Right renal pelvis (tissue), 4 donors: ENCODE results near the gene CCDC141. TPM values are rescaled to one million over a fixed set of nuclear protein-coding genes. Genes with fewer than 3 reads are reported as not detected.
A peak's percentile ranks its signal among the peaks of the same experiment; 100 is the strongest.

Experiments
- DNase-seq, 4 donors: peaks; one replicate each; pipeline ENCODE4 v3.0.0-alpha.2; 2013; ENCODE audit warnings: low read depth in 4 of 4, low spot score in 3 of 4, missing footprints in 1 of 4
- polyA plus RNA-seq, 4 donors: library from polyadenylated mRNA; unstranded; fragments of 120-200 nt; gene quantifications; one replicate each; pipeline ENCODE4 v1.2.1, GENCODE V29; 2013; ENCODE audit not compliant: insufficient read length in 4 of 4

Gene CCDC141
- polyA plus RNA-seq, 4 donors = 0.13 to 0.21 (median 0.15) TPM

DNA sequence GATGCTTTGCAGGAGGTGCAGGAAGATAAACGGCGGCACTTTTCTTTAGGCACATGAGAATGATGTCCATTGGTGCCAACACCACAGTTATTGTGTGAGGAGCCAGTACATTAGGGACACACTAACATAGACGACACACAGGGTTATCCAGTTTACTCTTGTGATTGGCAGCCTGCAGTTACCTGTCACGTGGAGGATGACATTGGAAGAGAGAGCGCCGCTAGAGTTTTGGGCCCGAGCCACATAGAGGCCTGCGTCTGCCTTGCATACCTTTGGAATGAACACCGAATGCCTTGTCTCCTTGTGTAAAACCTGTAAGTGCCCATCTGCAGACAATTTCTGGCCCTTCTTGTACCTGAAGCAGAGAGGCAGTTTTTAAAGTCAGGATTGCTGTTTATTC lies 215.9 kb downstream of the CCDC141 start:
- no peak for DNase-seq

GRCh38 chr2:178833382-178833781 lies 216.6 kb downstream of the CCDC141 start:
- DNase-seq = no peak

DNA sequence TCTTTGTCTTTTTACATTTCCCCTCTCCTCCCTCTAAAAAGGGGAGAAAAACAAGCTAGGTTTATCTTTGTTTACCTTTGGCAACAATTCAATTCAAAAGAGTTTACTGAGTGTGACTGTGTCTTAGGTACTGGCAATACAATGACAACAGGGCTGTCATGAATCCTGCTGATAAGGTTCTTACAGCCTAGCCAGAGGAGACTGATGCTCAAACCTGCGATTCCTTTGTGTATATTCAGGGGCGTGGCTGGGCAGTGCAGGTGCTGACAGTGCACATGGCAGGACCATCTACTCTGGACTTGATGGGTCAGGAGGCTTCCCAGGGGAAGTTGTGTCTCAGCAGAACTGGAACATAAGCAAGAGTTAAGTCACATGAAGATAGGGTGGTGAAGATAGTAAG lies 219.5 kb downstream of the CCDC141 start:
- DNase-seq = no peak

DNA sequence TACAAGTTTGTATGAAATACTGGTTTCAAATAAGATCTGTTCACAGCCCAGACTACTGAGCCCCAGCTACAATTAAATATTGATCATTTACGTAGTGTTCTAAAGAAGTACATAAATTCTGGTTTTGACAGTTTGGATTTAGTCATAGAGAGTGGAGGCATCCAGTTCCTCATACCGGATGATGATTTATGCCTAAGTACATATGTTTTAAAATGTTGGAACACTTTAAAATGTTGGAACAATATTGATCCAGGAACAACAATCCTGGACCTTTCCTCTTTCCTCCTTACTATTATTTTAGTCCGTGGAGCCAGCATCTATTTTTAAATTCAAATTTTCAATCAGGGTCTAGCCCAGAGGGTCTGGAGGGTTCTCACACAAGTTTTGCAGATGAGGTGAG lies 220.0 kb downstream of the CCDC141 start:
- DNase-seq = no peak

DNA sequence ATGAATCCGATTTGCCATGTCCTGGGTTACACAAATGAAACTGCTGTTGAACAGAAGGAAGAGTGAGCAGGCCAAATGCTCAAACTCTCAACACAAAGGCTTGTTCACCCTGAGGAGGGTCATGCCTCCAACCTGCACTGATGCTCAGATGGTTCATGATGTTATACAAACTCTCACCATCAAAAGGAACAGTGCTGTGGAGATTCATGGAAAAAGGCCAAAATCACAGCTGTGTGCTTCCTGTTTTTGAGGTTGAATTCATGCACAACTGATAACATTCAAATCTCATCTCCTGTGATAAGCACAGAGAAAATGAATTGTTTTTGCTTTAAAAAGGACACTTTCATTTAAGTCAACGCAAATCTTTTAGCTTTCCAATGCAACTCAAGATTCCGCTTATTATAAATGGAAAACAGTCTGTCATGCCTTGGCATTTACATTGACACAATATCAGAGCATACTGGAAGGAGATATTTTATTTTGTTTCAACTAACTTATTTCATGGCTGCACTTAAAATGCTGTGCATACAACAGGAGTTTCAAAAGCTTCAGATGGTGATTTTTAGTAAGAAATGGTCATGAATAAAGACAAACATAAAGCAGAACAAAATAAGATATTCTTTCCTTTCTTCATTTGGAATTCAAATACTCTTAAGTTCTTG lies 220.5 kb downstream of the CCDC141 start:
- peak in 2 of 4 donors; percentile 1 to 2 for DNase-seq

- no peak for DNase-seq
Measured at GRCh38 chr2:178828486-178828881, 221.5 kb downstream of the CCDC141 start.

- DNase-seq = no peak
Measured at GRCh38 chr2:178827739-178828485, 222.0 kb downstream of the CCDC141 start.

DNA sequence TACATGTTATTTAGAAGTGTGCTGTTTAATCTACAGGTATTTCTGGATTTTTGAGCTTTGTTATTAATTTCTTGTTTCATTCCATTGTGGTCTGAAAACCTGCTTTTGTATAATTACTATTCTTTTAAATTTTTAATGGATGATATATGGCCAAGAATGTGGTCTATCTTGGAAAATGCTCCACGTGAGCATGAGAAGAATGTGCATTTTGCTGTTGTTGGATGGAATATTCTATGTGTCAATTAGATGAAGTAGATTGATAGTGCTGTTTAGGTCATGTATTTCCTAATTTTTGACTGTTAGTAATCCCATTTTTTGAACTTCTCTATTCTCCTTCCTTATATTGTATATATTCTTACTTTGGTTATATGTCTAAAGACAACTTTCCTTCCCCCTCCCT lies 222.8 kb downstream of the CCDC141 start:
- DNase-seq = no peak

DNA sequence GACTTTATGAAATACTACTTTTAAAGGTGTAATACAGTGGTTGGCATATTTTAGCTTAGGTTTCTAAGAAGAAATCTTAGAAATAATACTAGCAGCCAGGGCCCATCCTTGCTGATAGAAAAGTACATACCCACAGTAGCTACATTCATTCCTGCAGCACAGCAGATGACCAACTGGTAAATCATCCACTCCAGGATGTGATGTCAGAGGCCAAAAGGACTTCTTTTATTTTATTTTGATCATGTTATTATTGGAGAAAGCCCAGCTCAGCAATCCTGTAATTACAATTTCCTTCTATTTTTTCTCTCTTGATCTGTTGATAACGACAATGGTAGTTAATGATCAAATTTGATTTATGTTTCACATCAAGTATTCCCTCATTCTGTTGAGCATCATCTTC lies 224.8 kb downstream of the CCDC141 start:
- DNase-seq = no peak

GRCh38 chr2:178824181-178824580 lies 225.8 kb downstream of the CCDC141 start:
- DNase-seq = no peak

GRCh38 chr2:178819992-178820391 lies 229.9 kb downstream of the CCDC141 start:
- no peak for DNase-seq

GRCh38 chr2:178819147-178819875 lies 230.6 kb downstream of the CCDC141 start:
- no peak for DNase-seq

DNA sequence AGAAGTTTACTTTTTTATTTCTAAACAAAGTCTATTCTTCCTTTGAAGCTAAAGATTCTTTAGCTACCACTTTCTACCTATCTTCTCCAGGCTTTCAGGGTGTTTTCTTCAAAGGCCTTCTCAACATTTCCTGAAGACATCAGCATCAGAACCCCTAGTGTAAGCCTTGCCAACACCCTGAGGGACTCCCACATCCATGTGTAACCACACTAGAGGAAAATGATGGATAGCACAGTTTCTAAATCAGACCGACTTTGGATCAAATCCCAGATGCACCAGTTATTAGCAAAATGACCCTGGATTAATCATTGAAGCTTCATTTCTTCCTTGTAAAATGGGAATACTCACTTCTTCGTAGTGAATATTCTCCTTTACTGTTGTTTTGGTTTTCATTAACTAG lies 238.0 kb downstream of the CCDC141 start:
- DNase-seq = no peak

DNA sequence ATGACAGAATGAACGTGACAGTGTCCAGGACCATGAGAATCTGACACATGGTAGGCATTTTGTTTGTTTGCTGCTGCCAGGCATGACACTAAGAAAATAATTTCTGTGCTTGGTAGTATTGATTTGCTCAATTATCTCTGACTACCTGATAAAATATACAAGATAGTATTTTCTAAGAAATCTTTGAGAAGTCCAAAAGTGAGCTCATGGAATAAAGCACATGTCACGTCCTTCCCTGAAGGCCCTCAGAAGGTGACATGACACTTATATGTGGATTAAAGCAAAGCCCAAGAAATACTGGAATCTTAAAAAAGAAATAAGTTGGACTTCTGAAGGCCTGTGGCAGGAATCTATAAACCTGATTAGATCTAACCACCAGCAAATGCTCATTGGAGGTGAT lies 238.9 kb downstream of the CCDC141 start:
- DNase-seq = no peak

DNA sequence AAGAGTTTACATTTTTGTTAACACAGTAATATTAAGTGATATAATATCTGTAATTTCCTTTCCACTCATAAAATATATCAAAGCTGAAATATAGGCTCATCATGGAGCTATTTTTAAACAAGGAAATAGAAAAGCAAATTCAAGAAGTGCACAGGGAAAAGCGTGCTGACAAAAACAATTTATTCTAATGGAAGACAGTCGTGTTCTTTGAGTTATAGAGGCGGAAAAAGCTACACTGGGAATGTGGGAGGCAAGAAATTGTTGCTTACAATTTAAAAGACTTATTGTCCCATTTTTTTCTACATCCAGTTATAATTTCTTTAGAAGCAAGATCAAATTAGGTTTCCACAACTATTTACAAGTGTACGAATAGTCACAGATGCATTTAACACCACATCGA lies 239.5 kb downstream of the CCDC141 start:
- DNase-seq = no peak

- DNase-seq = no peak
Measured at GRCh38 chr2:178807227-178808008, 242.5 kb downstream of the CCDC141 start, which contains the start of gene TTN. TSS of gene TTN (minus strand) at chr2:178807423. CDS start at chr2:178804642, 2,781 bp downstream.

DNA sequence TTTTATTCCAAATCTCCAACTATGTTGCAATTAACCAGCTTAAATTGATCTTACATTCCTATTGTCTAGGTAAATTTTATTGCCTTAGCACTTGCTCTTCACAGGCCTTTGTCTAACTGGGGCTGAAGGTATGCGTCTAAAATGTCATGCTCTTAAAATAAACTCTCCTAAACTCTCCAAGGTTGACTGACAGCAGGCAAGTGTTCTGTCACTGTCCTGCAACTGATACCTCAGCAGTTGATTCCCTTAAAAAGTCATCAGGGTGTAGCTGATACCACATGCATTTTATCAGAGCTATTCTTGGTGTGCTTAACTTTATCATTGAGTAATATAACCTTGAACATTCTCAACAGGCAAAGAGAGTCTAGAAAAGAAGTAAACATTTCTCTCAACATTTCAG lies 243.4 kb downstream of the CCDC141 start:
- DNase-seq = no peak

- DNase-seq = no peak
Measured at GRCh38 chr2:178805457-178805856, 244.5 kb downstream of the CCDC141 start.

- DNase-seq = no peak
Measured at GRCh38 chr2:178804791-178805190, 245.1 kb downstream of the CCDC141 start.

DNA sequence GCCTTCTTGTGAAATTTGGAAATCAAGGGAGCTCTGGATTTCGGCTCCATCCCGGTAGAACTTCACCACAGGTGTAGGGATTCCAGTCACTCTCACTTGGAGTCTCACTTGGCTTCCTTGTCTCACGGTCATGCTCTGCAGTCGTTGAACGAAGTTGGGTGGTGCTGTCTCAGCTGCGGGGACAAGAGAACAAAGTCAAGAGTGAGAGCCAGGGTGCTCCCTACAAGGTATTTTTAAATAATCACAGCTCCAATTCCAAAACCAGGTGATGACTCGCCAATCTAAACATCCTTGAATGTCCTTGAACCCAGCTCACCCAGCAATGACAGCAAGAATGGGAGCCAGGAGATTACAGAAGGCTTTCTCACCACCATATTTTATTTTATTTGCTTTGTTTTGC lies 249.4 kb downstream of the CCDC141 start:
- DNase-seq = no peak

DNA sequence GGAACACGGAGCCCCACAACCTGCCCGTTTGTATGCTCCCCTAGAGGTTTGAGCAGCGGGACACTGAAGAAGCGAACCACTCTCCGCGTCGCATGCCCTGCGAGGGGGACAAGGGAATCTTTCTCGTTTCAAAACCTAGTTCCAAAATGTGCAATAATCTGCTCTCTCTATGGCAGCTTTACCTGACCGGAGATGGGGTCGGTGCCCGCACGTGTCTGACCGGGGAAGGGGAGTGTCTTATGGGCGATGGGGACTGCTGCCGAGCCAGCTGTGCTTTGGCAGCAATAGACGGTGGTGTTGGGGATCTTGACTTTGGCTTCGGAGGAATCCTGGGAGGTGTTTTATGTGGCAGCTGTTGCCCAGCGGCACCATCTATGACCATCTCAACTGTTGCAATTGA lies 250.6 kb downstream of the CCDC141 start:
- no peak for DNase-seq
